Endothelial cell of umbilical vein (primary cell): ENCODE data around the gene IL5RA. TPM values are rescaled to one million over a fixed set of nuclear protein-coding genes. Genes with fewer than 3 reads are reported as not detected.

Source experiments
- BruUV-seq: library from RNA; stranded (reverse); fragments of 400-500 nt; replicated peaks from 2 replicates; lab custom pipeline; 2021; lab: Mats Ljungman, UMichigan
- CTCF ChIA-PET: fragments of 300-600, 350-600 bp; sonication (Branson Sonifier 250); formaldehyde crosslinking; loops from one replicate; lab custom pipeline; 2021; ENCODE audit warnings: antibody characterized with exemption, inconsistent platforms; lab: Charles Lee
- POLR2A ChIA-PET: fragments of 300-600, 350-600 bp; sonication (Branson Sonifier 250); formaldehyde crosslinking; loops from one replicate; lab custom pipeline; 2021; ENCODE audit warnings: antibody characterized with exemption, inconsistent platforms; lab: Charles Lee
- DNase-seq: peaks from one replicate; pipeline ENCODE4 v3.0.0-alpha.2; 2011; ENCODE audit warnings: low read depth, low spot score
- FAIRE-seq: peaks from 2 replicates; lab custom pipeline; 2011; peaks lifted over from hg19 to GRCh38; lab: Jason Lieb, UNC
- H2AFZ ChIP-seq: 2 replicates; pipeline ENCODE4 v1.6.0; 2012; ENCODE audit warnings: low read depth, low read length, control low read depth, inconsistent platforms
- H3K27ac ChIP-seq: 2 replicates; pipeline ENCODE4 v1.5.1; 2011; ENCODE audit warnings: low read depth, mild to moderate bottlenecking, control low read depth, low read length, moderate library complexity; ENCODE audit not compliant: insufficient read depth
- H3K27me3 ChIP-seq, 2 experiments: 2 replicates each; pipeline versions ENCODE4 v1.6.0 to v1.6.1; 2011; ENCODE audit warnings: low read length in 2 of 2, mixed read lengths in 1 of 2; ENCODE audit not compliant: control insufficient read depth in 2 of 2, insufficient read depth in 2 of 2
- H3K36me3 ChIP-seq, 2 experiments: 2 replicates in 1 of 2; 3 replicates in 1 of 2; pipeline ENCODE4 v1.5.1; 2011; ENCODE audit warnings: low read length in 2 of 2, mild to moderate bottlenecking in 1 of 2, moderate library complexity in 1 of 2; ENCODE audit not compliant: control insufficient read depth in 2 of 2, insufficient read depth in 2 of 2; ENCODE audit errors: extremely low read depth in 1 of 2
- H3K4me1 ChIP-seq: 3 replicates; pipeline ENCODE4 v1.5.1; 2011; ENCODE audit warnings: mild to moderate bottlenecking, low read length; ENCODE audit not compliant: control insufficient read depth, insufficient read depth; ENCODE audit errors: extremely low read depth
- H3K4me2 ChIP-seq: 2 replicates; pipeline ENCODE4 v1.6.1; 2011; ENCODE audit warnings: low read length, control low read depth, mixed read lengths; ENCODE audit not compliant: insufficient read depth
- H3K4me3 ChIP-seq, 3 experiments: fragments of 200-600 bp in 1 of 3; sonication (generic), shearing (Covaris generic) in 1 of 3; replicated peaks in 1 of 3; 2 replicates each; pipeline ENCODE4 v1.5.1; 2011 to 2016; ENCODE audit warnings: control low read depth in 3 of 3, low read length in 3 of 3, mild to moderate bottlenecking in 2 of 3, inconsistent platforms in 1 of 3, low read depth in 1 of 3, moderate library complexity in 1 of 3; ENCODE audit not compliant: insufficient read depth in 1 of 3
- H3K79me2 ChIP-seq: 2 replicates; pipeline ENCODE4 v1.6.0; 2012; ENCODE audit warnings: low read length, inconsistent platforms; ENCODE audit not compliant: control insufficient read depth, insufficient read depth
- H3K9ac ChIP-seq: replicated peaks from 2 replicates; pipeline ENCODE3; 2011; ENCODE audit warnings: low read length, control low read depth; ENCODE audit not compliant: insufficient read depth; ENCODE audit errors: extremely low read depth
- H3K9me1 ChIP-seq: replicated peaks from 3 replicates; pipeline ENCODE4 v1.6.0; 2011; ENCODE audit warnings: mild to moderate bottlenecking, low read length; ENCODE audit not compliant: control insufficient read depth, insufficient read depth; ENCODE audit errors: extremely low read depth
- H3K9me3 ChIP-seq: replicated peaks from 2 replicates; pipeline ENCODE4 v1.5.1; 2012; ENCODE audit warnings: low read length, inconsistent platforms; ENCODE audit not compliant: control insufficient read depth, insufficient read depth
- H4K20me1 ChIP-seq: replicated peaks from 2 replicates; pipeline ENCODE3; 2011; ENCODE audit warnings: mild to moderate bottlenecking, low read length; ENCODE audit not compliant: control insufficient read depth, insufficient read depth; ENCODE audit errors: extremely low read depth
- EZH2 ChIP-seq: IDR thresholded peaks from 2 replicates; pipeline ENCODE4 v1.6.1; 2012; ENCODE audit warnings: borderline replicate concordance, low read depth, mild to moderate bottlenecking, moderate library complexity, low read length, inconsistent platforms; ENCODE audit not compliant: severe bottlenecking
- FOS ChIP-seq: IDR thresholded peaks from 2 replicates; pipeline ENCODE4 v1.6.1; 2011; ENCODE audit warnings: mild to moderate bottlenecking, low read length, moderate library complexity, borderline replicate concordance; ENCODE audit not compliant: insufficient read depth
- GATA2 ChIP-seq: IDR thresholded peaks from 2 replicates; pipeline ENCODE4 v1.7.0; 2011; ENCODE audit warnings: low read depth, mild to moderate bottlenecking, moderate library complexity, mixed read lengths, low read length; ENCODE audit not compliant: insufficient read length, insufficient read depth
- JUN ChIP-seq: IDR thresholded peaks from 2 replicates; pipeline ENCODE4 v1.6.1; 2011; ENCODE audit warnings: borderline replicate concordance, low read depth; ENCODE audit not compliant: insufficient read length, insufficient read depth
- MYC ChIP-seq: IDR thresholded peaks from one replicate; pipeline ENCODE4 v1.6.1; 2011; ENCODE audit warnings: mild to moderate bottlenecking, low read depth, low read length
- POLR2A ChIP-seq: IDR thresholded peaks from 2 replicates; pipeline ENCODE4 v1.6.1; 2012; ENCODE audit warnings: low read depth, mild to moderate bottlenecking, control low read depth, low read length
- POLR2AphosphoS5 ChIP-seq: IDR thresholded peaks from 2 replicates; pipeline ENCODE4 v1.6.1; 2012; ENCODE audit warnings: low read depth, mild to moderate bottlenecking, control low read depth, low read length, moderate library complexity; ENCODE audit not compliant: insufficient read depth
- dilution Hi-C: fragments of 300-500 bp; cut with MboI; formaldehyde crosslinking; loops from one replicate; pipeline ENCODE4 v1.15.0; 2019; ENCODE audit warnings: low sequenced_read_pairs; ENCODE audit not compliant: extremely low pct_ligation_motif_present
- intact Hi-C: fragments of 100-400 bp; cut with micrococcal nuclease; formaldehyde crosslinking; loops from one replicate; pipeline ENCODE4 v1.10.0; 2022
- polyA plus RNA-seq, 4 experiments: library from polyadenylated mRNA; depleted of rRNA in 3 of 4; stranded (reverse) in 3 of 4; unstranded in 1 of 4; fragments of >200 nt; gene quantifications; 2 replicates each; pipeline versions ENCODE4 v1.2.1 to v1.2.3, GENCODE V29; 2011 to 2012; ENCODE audit warnings: missing spikeins in 1 of 4
- total RNA-seq: library from RNA; stranded (reverse); gene quantifications from 2 replicates; pipeline ENCODE4 v1.2.3, GENCODE V29; 2021
- TF ChIP-seq, protein P1 (sequence below), 2 donors: IDR thresholded peaks; 1 replicate in 1 of 2; 2 replicates in 1 of 2; pipeline ENCODE4 v1.5.1; 2011; ENCODE audit warnings: low read length in 2 of 2, mild to moderate bottlenecking in 2 of 2, moderate library complexity in 2 of 2, control low read depth in 1 of 2, inconsistent platforms in 1 of 2, low read depth in 1 of 2; ENCODE audit not compliant: insufficient read depth in 1 of 2; ENCODE audit errors: extremely low read depth in 1 of 2
- TF ChIP-seq, protein P2 (sequence below): IDR thresholded peaks from 2 replicates; pipeline ENCODE4 v1.6.1; 2011; ENCODE audit not compliant: insufficient read depth, insufficient read length

IL5RA gene
- total and polyA plus RNA-seq, 2 donors (not counting 3 experiments of a cell fraction or from before 2014, with no cell fraction given) = not detected

DNA sequence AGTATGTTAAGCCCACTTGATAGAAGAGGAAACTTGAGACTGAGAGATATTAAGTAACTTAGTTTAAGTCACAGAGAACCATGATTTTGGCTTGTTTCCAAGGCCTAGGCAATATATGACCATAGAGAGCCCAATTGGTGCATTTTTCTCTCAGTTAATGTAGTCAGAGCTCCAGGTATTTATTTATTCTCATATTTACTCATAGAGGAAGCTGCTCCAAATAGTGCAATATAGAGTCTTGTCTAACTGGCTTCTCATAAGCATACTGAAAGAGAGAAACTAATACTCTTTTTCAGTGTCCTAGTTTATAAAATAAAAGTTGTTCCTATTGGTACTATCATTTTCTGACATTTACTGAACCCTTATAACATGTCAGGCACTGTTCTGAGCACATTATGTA, 31.8 kb upstream of the IL5RA start:
- no peak for TF ChIP-seq MYC
- TF ChIP-seq GATA2 = no peak
- TF ChIP-seq FOS = no peak
- TF ChIP-seq EZH2 = no peak

DNA sequence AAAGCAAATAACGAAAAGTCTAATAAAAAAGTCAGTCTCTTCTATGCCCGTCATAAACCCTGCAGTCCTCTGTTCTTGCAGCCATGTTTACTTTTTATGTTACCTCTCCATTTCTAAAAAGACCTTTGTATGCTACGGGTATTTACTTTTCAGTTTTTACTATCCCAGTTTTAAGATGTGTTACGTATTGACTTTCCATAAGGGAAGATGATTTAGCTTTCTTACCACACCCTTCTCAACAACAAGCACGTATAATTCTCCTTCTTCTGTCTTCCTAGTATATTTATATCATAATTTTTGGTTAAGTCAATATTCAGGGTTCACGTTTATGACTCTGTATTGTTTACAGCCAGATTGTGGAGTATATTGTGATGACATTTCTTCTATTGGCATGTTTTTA, 27.4 kb upstream of the IL5RA start:
- H3K4me3 ChIP-seq = no peak overlapping the region
- H3K4me2 ChIP-seq = no peak overlapping the region
- peaks cover 39% of the 10 kb centered on the region for H3K79me2 ChIP-seq
- ChIA-PET POLR2A (no interaction called here), CTCF (no interaction called here)
- H3K27ac ChIP-seq = no peak overlapping the region
- BruUV-seq = no TSS peak
- dilution Hi-C loops = no loop called here
- H3K36me3 ChIP-seq = peaks cover 6 to 7% of the 10 kb centered on the region in 2 experiments
- no peak overlapping the region for H2AFZ ChIP-seq
- FAIRE-seq = no peak
- DNase-seq = no peak
- H4K20me1 ChIP-seq = no peaks in the 10 kb centered on the region
- no peak for TF ChIP-seq EZH2
- no peak for TF ChIP-seq POLR2AphosphoS5
- no peak for TF ChIP-seq POLR2A
- TF ChIP-seq MYC = no peak
- TF ChIP-seq, protein P1, sequence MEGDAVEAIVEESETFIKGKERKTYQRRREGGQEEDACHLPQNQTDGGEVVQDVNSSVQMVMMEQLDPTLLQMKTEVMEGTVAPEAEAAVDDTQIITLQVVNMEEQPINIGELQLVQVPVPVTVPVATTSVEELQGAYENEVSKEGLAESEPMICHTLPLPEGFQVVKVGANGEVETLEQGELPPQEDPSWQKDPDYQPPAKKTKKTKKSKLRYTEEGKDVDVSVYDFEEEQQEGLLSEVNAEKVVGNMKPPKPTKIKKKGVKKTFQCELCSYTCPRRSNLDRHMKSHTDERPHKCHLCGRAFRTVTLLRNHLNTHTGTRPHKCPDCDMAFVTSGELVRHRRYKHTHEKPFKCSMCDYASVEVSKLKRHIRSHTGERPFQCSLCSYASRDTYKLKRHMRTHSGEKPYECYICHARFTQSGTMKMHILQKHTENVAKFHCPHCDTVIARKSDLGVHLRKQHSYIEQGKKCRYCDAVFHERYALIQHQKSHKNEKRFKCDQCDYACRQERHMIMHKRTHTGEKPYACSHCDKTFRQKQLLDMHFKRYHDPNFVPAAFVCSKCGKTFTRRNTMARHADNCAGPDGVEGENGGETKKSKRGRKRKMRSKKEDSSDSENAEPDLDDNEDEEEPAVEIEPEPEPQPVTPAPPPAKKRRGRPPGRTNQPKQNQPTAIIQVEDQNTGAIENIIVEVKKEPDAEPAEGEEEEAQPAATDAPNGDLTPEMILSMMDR (IDR thresholded peaks at IDR 0.05; ENCODE audit: extremely low read depth in 1 of 2, insufficient read depth in 1 of 2, low read depth in 1 of 2, low read length in 2 of 2) = no peak
- TF ChIP-seq JUN = no peak
- TF ChIP-seq FOS = no peak
- TF ChIP-seq, protein P2, sequence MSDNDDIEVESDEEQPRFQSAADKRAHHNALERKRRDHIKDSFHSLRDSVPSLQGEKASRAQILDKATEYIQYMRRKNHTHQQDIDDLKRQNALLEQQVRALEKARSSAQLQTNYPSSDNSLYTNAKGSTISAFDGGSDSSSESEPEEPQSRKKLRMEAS = no peak
- TF ChIP-seq GATA2 = no peak
- no peaks in the 10 kb centered on the region for H3K9me3 ChIP-seq
- no peaks in the 10 kb centered on the region for H3K27me3 ChIP-seq
- H3K4me1 ChIP-seq = no peaks in the 10 kb centered on the region
- intact Hi-C loops = no loop called here
- H3K9me1 ChIP-seq = no peaks in the 10 kb centered on the region
- H3K9ac ChIP-seq = no peak overlapping the region

More for the DNA sequence above, 31.8 kb upstream of the IL5RA start:
- peaks cover 6% of the 10 kb centered on the region for H3K79me2 ChIP-seq
- dilution Hi-C loops (no loop called here), intact Hi-C loops (no loop called here)
- H4K20me1 ChIP-seq = no peaks in the 10 kb centered on the region
- H3K27ac ChIP-seq = no peak overlapping the region
- BruUV-seq = no TSS peak
- ChIA-PET POLR2A (no interaction called here), CTCF (interaction anchor here (1.5 kb wide), 1 partner anchor 9 kb away, joined by 4 read pairs; no protein-coding TSS in a partner anchor)
- H3K27me3 ChIP-seq = no peaks in the 10 kb centered on the region
- no peaks in the 10 kb centered on the region for H3K9me1 ChIP-seq
- H3K36me3 ChIP-seq = peaks cover 6 to 12% of the 10 kb centered on the region in 2 experiments
- no peaks in the 10 kb centered on the region for H3K4me1 ChIP-seq
- H3K9me3 ChIP-seq = no peaks in the 10 kb centered on the region
- FAIRE-seq = no peak
- H2AFZ ChIP-seq = no peak overlapping the region
- no peak overlapping the region for H3K4me3 ChIP-seq
- no peak overlapping the region for H3K4me2 ChIP-seq
- H3K9ac ChIP-seq = no peak overlapping the region
- no peak for DNase-seq
